HepG2 (cell line): Measurements from ENCODE around the gene SIKE1. TPM values are rescaled to one million over a fixed set of nuclear protein-coding genes. Genes with fewer than 3 reads are reported as not detected.

Experiments
- CEBPB ChIP-seq: IDR thresholded peaks from 2 replicates; pipeline ENCODE4 v1.6.1; 2011; ENCODE audit warnings: low read depth, low read length, improper control_type of control experiment, borderline replicate concordance
- EED ChIP-seq: sonication (generic); formaldehyde crosslinking; IDR thresholded peaks from 2 replicates; pipeline ENCODE4 v1.5.0; 2020; ENCODE audit warnings: mild to moderate bottlenecking, missing genetic modification reagents
- MAF1 ChIP-seq: sonication (generic); formaldehyde crosslinking; IDR thresholded peaks from 2 replicates; pipeline ENCODE4 v1.5.0; 2020; ENCODE audit warnings: missing genetic modification reagents, borderline replicate concordance
- MEIS2 ChIP-seq: sonication (generic); formaldehyde crosslinking; IDR thresholded peaks from 2 replicates; pipeline ENCODE4 v1.9.0; 2021; ENCODE audit warnings: mild to moderate bottlenecking, missing genetic modification reagents
- MTERF4 ChIP-seq: sonication (generic); formaldehyde crosslinking; IDR thresholded peaks from 2 replicates; pipeline ENCODE4 v1.8.0; 2023; ENCODE audit warnings: mild to moderate bottlenecking, missing genetic modification reagents
- RARA ChIP-seq: IDR thresholded peaks from 2 replicates; pipeline ENCODE4 v1.6.1; 2016; ENCODE audit warnings: missing genetic modification reagents, missing compliant biosample characterization
- REXO4 ChIP-seq: sonication (generic); formaldehyde crosslinking; IDR thresholded peaks from 2 replicates; pipeline ENCODE4 v1.8.0; 2022; ENCODE audit warnings: missing genetic modification reagents, mild to moderate bottlenecking, borderline replicate concordance
- THAP9 ChIP-seq: sonication (generic); formaldehyde crosslinking; IDR thresholded peaks from 2 replicates; pipeline ENCODE4; 2020; ENCODE audit warnings: missing genetic modification reagents, mild to moderate bottlenecking, borderline replicate concordance
- ZFP1 ChIP-seq: IDR thresholded peaks from 2 replicates; pipeline ENCODE4 v1.6.1; 2016
- ZFP36L2 ChIP-seq: sonication (generic); formaldehyde crosslinking; IDR thresholded peaks from 2 replicates; pipeline ENCODE4 v1.4.0; 2020; ENCODE audit warnings: missing genetic modification reagents
- ZNF232 ChIP-seq: sonication (generic); formaldehyde crosslinking; IDR thresholded peaks from 2 replicates; pipeline ENCODE4 v1.4.0; 2020; ENCODE audit warnings: missing genetic modification reagents, borderline replicate concordance
- ZNF264 ChIP-seq: sonication (generic); formaldehyde crosslinking; IDR thresholded peaks from 2 replicates; pipeline ENCODE4 v1.4.0; 2020; ENCODE audit warnings: missing genetic modification reagents
- ZNF282 ChIP-seq: fragments of 450-650 bp; IDR thresholded peaks from 2 replicates; pipeline ENCODE4 v1.6.1; 2018; ENCODE audit not compliant: partially characterized antibody
- ZNF317 ChIP-seq: sonication (generic); formaldehyde crosslinking; IDR thresholded peaks from 2 replicates; pipeline ENCODE4 v1.5.0; 2020; ENCODE audit warnings: mild to moderate bottlenecking, missing genetic modification reagents
- ZNF710 ChIP-seq: sonication (generic); formaldehyde crosslinking; IDR thresholded peaks from 2 replicates; pipeline ENCODE4 v1.5.0; 2020; ENCODE audit warnings: mild to moderate bottlenecking, missing genetic modification reagents, borderline replicate concordance
- ZNF891 ChIP-seq: sonication (generic); formaldehyde crosslinking; IDR thresholded peaks from 2 replicates; pipeline ENCODE4 v1.5.0; 2020; ENCODE audit warnings: mild to moderate bottlenecking, missing genetic modification reagents
- polyA plus RNA-seq, 8 experiments: library from polyadenylated mRNA; depleted of rRNA in 3 of 8; stranded (reverse) in 7 of 8; unstranded in 1 of 8; fragments of >200 nt; fragmentation: Illumina TruSeq in 4 of 8; extraction: Trizol in 4 of 8; gene quantifications; 2 replicates each; pipeline versions ENCODE4 v1.2.1 to v1.2.3, GENCODE V29; 2011 to 2016; ENCODE audit warnings: low read depth in 4 of 8, missing spikeins in 1 of 8, mixed read lengths in 1 of 8; ENCODE audit not compliant: insufficient read depth in 1 of 8
- total RNA-seq, 5 experiments: library from RNA; depleted of rRNA; stranded (reverse); fragments of >200 nt; fragmentation: Illumina TruSeq; extraction: Trizol; gene quantifications; 2 replicates each; pipeline ENCODE4 v1.2.3, GENCODE V29; 2016; ENCODE audit warnings: low read depth in 1 of 5
- TF ChIP-seq, protein P1 (sequence below): sonication (generic); formaldehyde crosslinking; IDR thresholded peaks from 2 replicates; pipeline ENCODE4 v1.4.0; 2020; ENCODE audit warnings: mild to moderate bottlenecking, missing genetic modification reagents
- TF ChIP-seq, protein P2 (sequence below): sonication (generic); formaldehyde crosslinking; IDR thresholded peaks from 2 replicates; pipeline ENCODE4 v1.4.0; 2020; ENCODE audit warnings: mild to moderate bottlenecking, missing genetic modification reagents
- TF ChIP-seq, protein P3 (sequence below): sonication (generic); formaldehyde crosslinking; IDR thresholded peaks from 2 replicates; pipeline ENCODE4 v1.5.0; 2020; ENCODE audit warnings: missing genetic modification reagents

SIKE1 gene
- total and polyA plus RNA-seq, 2 of the 13 experiments (the other 11 are each of a cell fraction or from before 2014, with no cell fraction given): 36.5 to 58.4 TPM

GRCh38 chr1:114756949-114757454 is 23.5 kb downstream of the SIKE1 start (continued):
- TF ChIP-seq ZNF710: peak; percentile 30; the same call in 1 of the 2 replicates
- 0 out of 2 replicates have a peak, but pooled peaks have one; percentile 38 for TF ChIP-seq MEIS2
- TF ChIP-seq, protein P1, sequence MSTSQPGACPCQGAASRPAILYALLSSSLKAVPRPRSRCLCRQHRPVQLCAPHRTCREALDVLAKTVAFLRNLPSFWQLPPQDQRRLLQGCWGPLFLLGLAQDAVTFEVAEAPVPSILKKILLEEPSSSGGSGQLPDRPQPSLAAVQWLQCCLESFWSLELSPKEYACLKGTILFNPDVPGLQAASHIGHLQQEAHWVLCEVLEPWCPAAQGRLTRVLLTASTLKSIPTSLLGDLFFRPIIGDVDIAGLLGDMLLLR: 0 out of 2 replicates have a peak, but pooled peaks have one; percentile 21
- TF ChIP-seq ZFP1 (CRISPR knock-in tag): 0 out of 2 replicates have a peak, but pooled peaks have one; percentile 4
- no peak for TF ChIP-seq EED (CRISPR knock-in tag)
- 0 out of 2 replicates have a peak, but pooled peaks have one; percentile 40 for TF ChIP-seq MAF1 (CRISPR knock-in tag)
- TF ChIP-seq ZNF282: no peak
- TF ChIP-seq ZNF891 (CRISPR knock-in tag): no peak
- 0 out of 2 replicates have a peak, but pooled peaks have one; percentile 14 for TF ChIP-seq ZNF264
- TF ChIP-seq, protein P2, sequence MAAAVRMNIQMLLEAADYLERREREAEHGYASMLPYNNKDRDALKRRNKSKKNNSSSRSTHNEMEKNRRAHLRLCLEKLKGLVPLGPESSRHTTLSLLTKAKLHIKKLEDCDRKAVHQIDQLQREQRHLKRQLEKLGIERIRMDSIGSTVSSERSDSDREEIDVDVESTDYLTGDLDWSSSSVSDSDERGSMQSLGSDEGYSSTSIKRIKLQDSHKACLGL (CRISPR knock-in tag): 0 out of 2 replicates have a peak, but pooled peaks have one; percentile 11
- TF ChIP-seq ZNF317 (CRISPR knock-in tag): 0 out of 2 replicates have a peak, but pooled peaks have one; percentile 15
- TF ChIP-seq ZFP36L2 (CRISPR knock-in tag): no peak
- TF ChIP-seq CEBPB: peak; percentile 89
- 0 out of 2 replicates have a peak, but pooled peaks have one; percentile 25 for TF ChIP-seq ZNF232
- TF ChIP-seq THAP9 (CRISPR knock-in tag): no peak
- no peak for TF ChIP-seq REXO4 (CRISPR knock-in tag)
- no peak for TF ChIP-seq RARA (CRISPR knock-in tag)
- TF ChIP-seq, protein P3, sequence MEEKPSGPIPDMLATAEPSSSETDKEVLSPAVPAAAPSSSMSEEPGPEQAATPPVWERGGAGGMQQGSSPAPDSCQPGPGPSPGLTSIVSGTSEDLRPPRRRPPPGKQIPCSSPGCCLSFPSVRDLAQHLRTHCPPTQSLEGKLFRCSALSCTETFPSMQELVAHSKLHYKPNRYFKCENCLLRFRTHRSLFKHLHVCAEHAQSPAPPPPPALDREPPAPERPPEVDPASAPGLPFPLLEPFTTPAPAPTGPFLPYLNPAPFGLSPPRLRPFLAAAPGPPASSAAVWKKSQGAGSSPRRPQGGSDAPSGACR: no peak
- no peak for TF ChIP-seq MTERF4 (CRISPR knock-in tag)
